Measurements from ENCODE around the gene TNFSF8.

Gene TNFSF8

GRCh38 chr9:114878879-114879564 is 51.4 kb downstream of the TNFSF8 start:
- DNase-seq, result no peak

- DNase-seq, result no peak
These were observed 60.5 kb downstream of the TNFSF8 start for GRCh38 chr9:114869845-114870244.

- no peak for DNase-seq
These were observed 61.0 kb downstream of the TNFSF8 start for GRCh38 chr9:114869378-114869777.

- DNase-seq, result no peak
These were observed 63.1 kb downstream of the TNFSF8 start for GRCh38 chr9:114867327-114867726.

- DNase-seq, result no peak
These were observed 65.9 kb downstream of the TNFSF8 start for GRCh38 chr9:114864471-114864870.

- DNase-seq, result no peak
These were observed 68.3 kb downstream of the TNFSF8 start for GRCh38 chr9:114861922-114862605.

- no peak for DNase-seq
These were observed 69.1 kb downstream of the TNFSF8 start for GRCh38 chr9:114861273-114861672.

GRCh38 chr9:114860187-114860586 is 70.2 kb downstream of the TNFSF8 start:
- DNase-seq, result no peak

GRCh38 chr9:114856942-114857315 is 73.5 kb downstream of the TNFSF8 start:
- no peak for DNase-seq

GRCh38 chr9:114856215-114856941 is 74.0 kb downstream of the TNFSF8 start:
- no peak for DNase-seq

- no peak for DNase-seq
These were observed 74.9 kb downstream of the TNFSF8 start for GRCh38 chr9:114855488-114855887.

GRCh38 chr9:114854736-114855355 is 75.5 kb downstream of the TNFSF8 start:
- no peak for DNase-seq

- no peak for DNase-seq
These were observed 77.1 kb downstream of the TNFSF8 start for GRCh38 chr9:114853071-114853855.

- no peak for DNase-seq
These were observed 78.3 kb downstream of the TNFSF8 start for GRCh38 chr9:114852050-114852594.

GRCh38 chr9:114851306-114851705 is 79.1 kb downstream of the TNFSF8 start:
- DNase-seq, result no peak
